HG03280 (cell line): ENCODE data around the gene TMCO1.
"Not testable (repeated sequence)": the region's sequence is repeated elsewhere in the genome, so short reads cannot be mapped to it uniquely, and the experiment has no call there.

ENCODE experiments used
- ATAC-seq: cut with Tn5 transposase; IDR thresholded peaks from one replicate; pipeline ENCODE4 v1.9.1; 2021; ENCODE audit warnings: mild to moderate bottlenecking, moderate library complexity; ENCODE audit not compliant: unreplicated experiment

The TMCO1 gene

DNA sequence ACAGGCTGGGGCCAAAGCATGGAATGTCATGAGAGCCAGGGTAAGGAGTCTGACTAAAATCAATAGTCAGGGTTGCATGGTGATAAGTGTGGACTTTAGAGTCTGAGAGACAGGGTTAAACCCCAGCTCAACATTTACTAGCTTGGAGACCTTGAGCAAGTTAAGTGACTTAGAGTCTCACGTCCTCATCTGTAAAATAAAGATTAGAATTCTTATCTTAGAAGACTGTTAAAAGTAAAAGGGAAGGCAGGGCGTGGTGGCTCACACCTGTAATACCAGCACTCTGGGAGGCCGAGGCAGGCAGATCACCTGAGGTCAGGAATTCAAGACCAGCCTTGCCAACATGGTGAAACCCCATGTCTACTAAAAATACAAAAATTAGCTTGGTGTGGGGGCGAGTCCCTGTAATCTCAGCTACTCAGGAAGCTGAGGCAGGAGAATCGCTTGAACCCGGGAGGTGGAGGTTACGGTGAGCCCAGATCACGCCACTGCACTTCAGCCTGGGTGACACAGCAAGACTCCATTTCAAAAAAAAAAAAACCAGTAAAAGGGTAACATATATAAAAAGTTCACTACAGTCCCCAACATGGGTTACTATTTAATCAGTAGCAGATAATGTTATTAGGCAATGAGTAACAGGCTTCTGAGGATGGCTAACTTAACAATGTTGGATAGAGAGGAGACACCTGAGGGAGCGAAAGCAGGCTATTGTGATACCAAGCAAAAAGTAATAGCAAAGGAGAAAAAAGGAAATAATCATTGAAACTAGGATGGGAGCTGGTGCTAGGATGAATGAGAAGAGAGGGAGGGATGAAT, 20.8 kb downstream of the TMCO1 start:
- ATAC-seq = no peak

DNA sequence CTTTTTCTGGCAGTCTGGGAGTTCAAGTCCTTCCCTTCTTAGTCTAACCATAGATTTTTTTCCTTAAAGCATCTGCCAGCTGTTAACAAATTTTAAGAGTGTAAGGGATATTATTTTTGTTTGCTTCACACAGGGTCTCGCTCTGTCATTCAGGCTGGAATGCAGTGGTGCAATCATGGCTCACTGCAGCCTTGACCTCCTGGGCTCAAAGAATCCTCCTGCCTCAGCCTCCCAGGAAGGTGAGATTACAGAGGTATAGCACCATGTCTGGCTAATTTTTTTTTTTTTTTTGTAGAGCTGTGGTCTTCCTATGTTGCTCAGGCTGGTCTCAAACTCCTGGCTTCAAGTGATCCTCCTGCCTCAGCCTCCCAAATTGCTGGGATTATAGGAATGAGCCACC, 23.8 kb downstream of the TMCO1 start:
- not testable (repeated sequence) for ATAC-seq

DNA sequence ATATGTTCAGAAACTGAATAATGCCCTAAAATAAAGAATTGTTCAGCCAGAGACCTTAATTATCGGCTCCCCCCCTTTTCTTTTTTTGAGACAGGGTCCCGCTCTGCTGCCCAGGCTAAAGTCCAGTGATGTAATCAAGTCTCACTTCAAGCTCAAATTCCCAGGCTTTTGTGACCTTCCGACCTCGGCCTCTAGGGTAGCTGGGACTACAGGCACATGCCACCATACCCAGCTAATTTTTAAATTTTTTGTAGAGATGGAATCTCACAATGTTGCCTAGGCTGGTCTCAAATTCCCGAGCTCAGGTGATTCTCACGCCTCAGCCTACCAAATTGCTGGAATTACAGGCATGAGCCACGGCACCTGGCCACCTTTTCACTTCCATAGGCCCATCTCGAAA, 26.5 kb downstream of the TMCO1 start:
- no peak for ATAC-seq

DNA sequence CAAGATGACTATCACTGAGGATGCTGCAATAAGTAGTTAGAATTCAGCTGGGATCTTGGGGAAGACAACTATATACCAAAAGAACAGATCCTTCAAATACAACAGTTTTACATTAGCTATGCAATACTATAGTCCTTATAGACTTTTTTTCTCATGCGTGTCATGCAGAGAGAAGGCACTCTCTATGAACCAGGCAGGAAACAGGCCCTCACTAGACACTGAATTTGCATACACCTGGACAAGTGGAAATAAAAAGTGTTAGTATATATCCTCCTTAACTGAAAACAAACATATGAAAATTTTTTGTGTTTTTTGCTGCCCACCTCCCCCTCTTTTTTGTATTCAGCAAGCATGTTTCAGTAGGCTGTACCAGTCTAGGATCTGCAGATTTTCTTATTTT, 29.9 kb downstream of the TMCO1 start:
- peak; percentile 94 for ATAC-seq

DNA sequence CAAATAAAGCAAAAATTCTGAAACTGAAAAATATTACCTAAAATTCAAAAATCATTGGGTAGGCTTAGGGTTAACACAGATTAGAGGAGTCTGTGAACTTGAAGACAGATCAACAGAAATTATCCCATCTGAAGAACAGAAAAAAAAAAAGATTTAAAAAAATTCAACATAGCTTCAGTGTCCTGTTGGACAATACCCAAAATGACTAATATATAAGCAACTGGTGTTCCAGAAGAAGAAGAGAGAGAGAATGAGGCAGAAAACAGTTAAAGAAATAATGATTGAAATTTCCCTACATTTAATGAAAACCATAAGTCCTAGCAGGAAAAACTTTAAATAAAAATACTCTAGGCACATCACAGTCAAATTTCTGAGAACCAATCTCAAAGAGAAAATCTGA, 31.5 kb downstream of the TMCO1 start:
- no peak for ATAC-seq

DNA sequence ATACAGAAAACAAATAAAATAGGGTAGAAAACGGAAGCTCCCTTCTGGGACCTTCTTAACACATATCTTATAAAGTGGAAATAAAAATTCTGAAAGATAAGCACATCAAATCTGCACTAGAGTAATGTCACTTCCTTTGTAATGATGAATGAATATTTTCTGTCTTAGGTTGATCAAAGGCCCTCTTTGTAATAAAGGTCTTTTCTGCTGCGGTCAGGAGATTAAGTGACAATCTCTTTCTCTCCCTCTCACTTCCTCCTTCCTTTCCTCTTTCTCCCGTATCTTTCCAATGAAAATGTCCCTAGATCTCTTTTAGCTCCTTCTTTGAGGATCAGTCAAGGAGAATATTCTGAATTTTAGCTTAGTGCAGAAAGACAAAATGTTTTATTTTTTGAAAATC, 33.8 kb downstream of the TMCO1 start:
- ATAC-seq = no peak

DNA sequence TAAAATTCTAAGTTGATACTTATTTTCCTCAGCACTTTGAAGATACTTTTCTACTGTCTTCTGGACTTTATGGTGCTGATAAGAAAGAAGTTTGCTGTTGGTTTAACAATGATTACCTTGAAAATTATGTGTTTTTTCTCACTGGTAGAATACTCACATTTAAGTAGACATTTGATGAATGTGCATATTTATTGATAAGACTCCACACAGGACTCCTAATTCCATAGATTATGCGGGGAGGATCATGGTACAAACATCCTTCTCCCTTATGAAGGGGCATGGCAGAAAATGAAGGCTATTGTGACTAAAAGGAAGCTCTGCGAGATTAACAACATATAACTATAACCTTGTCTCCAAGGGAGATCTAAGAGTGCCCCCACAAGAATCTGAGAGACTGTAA, 41.8 kb downstream of the TMCO1 start:
- no peak for ATAC-seq

DNA sequence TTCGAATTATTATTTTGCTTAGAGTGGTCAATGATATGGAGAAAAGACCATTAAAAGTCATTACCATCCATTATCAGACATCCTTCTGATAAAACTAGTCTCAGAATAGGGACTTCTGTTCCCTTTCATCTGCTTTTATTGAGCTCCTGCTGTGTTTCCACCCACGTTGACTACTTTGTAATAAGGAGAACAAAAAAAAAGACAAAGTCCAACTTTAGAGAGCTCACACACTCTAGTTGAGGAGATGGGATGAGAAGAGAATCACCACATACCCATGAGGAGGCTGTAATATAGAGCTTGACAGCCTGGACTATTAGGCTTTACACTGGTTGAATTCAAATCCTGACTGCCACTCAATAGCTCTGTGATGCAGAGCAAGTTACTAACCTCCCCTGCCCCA, 42.5 kb downstream of the TMCO1 start:
- no peak for ATAC-seq

DNA sequence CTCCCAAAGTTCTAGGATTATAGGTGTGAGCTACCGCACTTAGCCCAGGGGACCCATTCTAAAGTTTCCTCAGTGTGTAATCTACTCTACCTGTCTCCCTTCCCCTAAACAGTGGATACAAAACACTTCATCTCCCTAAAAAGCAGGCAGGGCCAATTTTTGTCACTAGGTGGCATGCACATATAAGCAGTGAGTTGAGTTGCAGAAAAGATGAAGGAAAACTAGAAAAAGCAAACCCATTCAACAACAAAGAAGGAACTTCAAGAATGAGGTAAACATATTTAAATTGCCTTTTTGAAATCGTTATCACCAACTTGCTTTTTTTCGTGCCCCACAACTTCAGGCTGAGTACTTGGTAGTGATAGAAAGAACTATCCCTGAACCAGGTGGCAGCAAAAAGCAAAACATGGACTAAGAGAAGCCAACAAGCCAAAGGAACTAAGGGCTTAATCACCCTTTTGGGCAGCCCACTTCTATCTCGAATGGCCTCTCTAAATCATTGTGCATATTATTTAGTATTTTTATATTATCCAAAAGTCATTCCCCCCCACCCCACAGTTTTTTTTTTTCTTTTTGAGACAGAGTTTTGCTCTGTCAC, 50.7 kb downstream of the TMCO1 start:
- ATAC-seq = peak; percentile 79

DNA sequence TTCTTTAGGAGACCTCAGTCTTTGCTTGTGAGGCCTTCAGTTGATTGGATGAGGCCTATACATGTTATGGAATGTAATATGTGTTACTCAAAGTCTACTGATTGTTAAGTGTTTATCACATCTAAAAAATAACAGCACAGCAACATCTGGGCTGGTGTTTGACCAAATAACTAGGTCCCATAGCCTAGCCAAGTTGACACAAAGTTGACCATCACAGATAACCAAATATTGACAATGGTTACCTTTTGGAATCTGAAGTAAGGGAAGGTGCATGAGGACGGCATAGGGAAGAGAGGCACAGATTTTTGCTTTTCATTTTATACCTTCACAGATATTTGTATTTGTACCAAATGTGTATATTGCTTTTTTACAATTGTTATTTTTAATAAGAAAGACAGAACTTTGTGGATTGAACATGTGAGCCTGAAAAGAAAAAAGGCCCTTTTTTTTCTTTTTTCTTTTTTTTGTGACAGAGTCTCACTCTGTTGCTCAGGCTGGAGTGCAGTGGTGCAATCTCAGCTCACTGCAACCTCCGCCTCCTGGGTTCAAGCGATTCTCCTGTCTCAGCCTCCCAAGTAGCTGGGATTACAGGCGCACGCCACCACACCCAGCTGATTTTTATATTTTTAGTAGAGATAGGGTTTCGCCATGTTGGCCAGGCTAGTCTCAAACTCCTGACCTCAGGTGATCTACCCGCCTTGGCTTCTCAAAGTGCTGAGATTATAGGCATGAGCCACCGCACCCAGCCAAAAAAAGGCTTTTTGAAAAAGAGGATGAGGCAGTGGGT, 52.2 kb downstream of the TMCO1 start:
- ATAC-seq = not testable (repeated sequence)

DNA sequence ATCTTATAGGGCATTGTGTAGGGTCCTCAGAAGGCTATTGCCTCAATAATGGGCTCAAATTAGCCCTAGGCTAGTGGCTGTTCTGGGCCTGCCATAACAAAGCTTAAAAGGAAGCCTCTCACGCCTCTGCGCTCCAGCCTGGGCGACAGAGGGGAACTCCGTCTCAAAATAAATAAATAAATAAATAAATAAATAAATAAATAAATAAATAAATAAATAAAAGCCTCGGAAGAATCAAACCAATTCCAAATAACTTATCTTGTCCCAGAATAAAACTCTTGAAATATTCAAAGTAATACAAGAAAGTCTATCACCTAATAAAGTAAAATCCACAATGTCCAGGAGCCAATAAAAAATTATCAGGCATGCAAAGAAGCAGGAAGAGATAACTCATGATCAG, 55.9 kb downstream of the TMCO1 start:
- no peak for ATAC-seq

DNA sequence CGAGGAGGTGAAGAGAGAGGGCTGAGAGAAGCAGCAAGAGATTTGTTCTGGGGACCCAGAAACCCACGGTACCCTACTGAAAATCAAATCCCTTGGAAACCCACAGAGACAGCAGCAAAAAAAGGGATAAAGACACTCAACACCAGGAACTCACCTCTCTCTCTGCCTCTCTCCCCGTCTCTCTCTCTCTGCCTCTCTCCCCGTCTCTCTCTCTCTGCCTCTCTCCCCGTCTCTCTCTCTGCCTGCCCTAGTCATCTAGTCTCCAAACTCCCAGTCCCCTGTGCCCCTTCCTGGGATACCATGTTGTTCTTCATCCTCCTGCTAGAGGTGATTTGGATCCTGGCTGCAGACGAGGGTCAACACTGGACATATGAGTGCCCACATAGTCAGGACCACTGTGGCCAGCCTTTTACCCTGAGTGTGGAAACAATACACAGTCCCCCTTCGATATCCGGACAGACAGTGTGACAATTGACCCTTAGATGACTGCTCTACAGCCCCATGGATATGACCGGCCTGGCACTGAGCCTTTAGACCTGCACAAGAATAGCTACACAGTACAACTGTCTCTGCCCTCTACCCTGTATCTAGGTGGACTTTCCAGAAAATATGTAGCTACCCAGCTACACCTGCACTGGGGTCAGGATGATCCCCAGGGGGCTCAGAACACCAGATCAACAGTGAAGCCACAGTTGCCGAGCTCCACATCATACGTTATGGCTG, 60.5 kb downstream of the TMCO1 start:
- no peak for ATAC-seq

DNA sequence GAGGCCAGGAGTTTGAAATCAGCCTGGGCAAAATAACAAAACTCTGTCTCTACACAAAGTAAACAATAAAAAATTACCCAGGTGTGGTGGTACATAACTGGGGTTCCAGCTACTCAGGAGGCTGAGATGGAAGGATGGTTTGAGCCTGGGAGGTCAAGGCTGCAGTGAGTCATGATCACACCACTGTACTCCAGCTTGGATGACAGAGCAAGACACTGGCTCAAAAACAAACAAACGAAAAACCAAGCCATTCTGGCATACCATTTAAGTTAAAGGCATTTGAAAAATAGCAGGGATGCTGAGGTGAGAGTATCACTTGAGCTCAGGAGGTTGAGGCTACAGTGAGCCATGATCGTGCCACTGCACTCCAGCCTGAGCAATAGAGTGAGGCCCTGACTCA, 65.0 kb downstream of the TMCO1 start:
- ATAC-seq = no peak

DNA sequence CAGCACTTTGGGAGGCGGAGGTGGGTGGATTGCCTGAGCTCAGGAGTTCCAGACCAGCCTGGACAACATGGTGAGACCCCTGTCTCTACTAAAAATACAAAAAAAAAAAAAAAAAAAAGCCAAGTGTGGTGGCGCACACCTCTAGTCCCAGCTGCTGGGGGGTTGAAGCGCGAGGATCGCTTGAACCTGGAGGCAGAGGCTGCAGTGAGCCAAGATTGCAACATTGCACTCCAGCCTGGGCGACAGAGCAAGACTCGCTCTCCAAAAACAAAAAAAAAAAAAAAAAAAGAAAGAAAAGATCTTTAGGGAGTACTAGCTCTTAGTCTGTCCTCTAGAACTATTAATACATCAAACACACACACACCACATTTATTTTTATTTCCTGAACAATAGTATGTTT, 66.7 kb downstream of the TMCO1 start:
- ATAC-seq = not testable (repeated sequence)

DNA sequence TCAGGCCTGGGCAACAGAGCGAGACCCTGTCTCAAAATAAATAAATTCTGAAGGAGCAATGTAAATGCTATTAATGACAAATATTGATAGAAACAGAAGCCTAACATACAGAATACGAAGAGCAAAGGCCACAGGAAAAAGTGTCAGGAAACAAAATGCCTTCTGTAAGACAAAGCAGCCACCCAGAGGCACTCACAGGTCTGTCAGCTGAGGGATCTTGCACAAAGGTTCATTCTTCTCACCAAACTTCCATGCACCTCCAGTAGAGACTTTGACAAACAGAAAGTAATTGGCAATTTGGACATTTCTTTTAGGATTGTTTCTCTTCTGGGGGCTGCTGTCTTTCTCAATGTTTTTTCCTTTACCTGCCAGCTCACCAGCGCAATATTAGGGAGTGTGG, 69.1 kb downstream of the TMCO1 start:
- no peak for ATAC-seq

DNA sequence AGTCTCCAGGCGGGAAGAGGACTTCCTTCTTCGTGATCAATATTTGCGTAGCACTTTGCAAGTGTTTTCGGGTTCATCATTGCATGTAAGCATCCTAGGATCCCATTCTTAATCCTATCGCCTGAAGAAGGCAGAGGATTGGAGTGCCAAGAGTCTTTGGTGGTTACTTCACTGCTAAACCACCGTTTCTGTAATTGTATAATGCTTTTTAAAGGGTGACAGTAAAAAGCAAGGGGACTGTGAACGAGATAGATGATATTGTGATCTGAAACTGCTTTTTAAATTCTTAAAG, 70.0 kb downstream of the TMCO1 start:
- ATAC-seq = no peak

DNA sequence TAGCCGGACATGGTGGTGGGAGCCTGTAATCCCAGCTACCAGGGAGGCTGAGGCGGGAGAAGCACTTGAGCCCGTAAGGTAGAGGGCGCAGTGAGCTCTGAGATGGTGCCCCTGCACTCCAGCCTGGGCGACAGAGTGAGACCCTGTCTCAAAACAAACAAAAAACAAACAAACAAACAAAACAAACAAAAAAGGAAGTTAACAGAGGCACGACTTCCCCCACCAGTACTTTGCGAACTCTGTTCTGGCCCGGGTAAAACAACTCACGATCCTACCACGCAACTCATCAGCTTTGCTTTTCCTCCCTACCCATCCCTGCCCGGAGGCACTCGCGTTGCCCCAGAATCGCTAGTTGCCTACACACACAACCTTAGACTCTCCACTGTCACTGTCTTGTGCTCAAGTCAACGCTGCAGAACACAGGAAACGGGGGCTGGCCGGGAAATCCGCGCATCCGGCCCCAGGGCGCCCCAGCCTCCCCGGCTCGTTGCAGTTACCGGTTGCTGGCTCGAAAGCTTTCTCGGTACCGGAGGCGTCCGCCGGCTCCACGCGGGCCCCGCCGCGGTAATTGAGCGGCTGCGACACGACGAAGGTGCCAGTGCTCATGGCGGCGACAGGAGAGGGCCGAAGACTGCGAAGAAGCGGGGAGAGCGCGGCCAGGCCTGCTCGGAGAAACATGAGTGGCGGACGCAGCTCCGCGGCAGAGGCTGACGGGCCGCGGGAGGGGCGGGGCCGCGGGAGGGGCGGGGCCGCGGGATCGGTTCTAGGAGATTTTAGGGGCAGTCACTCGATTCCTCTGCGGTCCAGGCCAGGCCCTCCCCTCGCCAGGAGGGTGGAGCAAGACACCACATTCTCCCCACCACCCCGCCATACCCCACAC, 70.5 kb downstream of the TMCO1 start, which contains the start of gene ALDH9A1:
ALDH9A1 (minus strand) TSS at position 682 of the 880 bp plus-strand sequence; CDS start at position 678, 4 bp downstream.
- ATAC-seq = peak; percentile 92

DNA sequence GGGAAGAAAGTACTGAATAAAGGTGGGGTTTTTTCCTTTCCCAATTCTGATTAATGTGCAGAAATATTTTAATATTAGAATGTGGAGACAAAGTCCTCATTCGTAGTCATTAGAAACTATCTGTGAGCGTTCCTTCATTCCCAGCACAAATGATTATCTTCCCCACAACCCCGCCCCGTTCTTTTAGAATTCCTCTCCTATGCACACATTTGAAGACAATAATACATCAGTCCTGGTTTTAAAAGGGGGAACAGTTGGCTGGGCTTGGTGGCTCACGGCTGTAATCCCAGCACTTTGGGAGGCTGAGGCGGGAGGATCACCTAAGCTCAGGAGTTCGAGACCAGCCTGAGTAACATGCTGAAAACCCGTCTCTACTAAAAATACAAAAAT, 71.2 kb downstream of the TMCO1 start:
- ATAC-seq = no peak

DNA sequence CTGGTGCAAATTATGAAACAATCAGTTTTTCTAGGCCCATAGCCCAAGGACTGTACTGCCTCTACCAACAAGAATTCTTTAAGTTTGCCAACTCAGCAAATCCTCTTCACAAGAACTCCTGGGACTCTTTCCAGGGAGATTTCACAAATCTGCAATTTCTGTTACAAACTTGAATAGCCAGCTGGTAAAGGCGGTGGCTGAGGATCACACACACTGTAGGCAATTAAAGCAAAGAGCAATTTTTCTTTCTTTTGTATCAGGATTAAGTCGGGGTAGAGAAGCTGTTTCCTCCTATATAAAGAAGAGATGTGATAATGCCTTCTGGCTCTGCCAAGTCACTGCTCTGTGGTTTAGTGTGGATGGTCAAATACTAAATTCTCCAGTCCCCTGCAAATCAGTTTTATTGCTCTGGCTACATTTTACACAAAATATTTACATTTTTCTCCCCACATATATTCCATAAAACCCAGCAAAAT, 72.0 kb downstream of the TMCO1 start:
- no peak for ATAC-seq

DNA sequence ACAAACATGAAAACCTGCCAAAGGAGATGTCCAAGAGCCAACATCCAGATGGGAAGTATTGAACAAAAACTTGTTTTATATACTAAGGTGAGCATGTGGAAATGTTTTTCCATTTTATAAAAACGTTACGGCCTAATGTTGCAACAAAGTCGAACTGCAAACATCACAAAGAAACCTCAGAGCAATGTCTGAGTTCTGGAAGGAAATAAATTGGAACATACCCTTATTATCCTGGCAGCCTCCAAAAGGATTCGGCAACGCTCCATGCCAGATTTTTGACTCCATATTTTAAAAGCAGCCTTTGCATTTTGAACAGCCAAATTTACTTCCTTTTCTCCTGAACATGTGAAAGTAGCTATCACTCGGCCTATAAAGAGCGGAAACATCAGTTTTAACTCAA, 73.6 kb downstream of the TMCO1 start:
- ATAC-seq = no peak
